T47D (cell line): ENCODE measurements around the gene DIP2C.
A peak's percentile ranks its signal among the peaks of the same experiment; 100 is the strongest.
"Not testable (repeated sequence)": the region's sequence is repeated elsewhere in the genome, so short reads cannot be mapped to it uniquely, and the experiment has no call there.

Experiments used
- DNase-seq, 2 experiments: peaks; one replicate each; pipeline versions ENCODE4 v3.0.0 to v3.0.0-alpha.2; 2011 to 2012; ENCODE audit warnings: low read depth in 1 of 2, low spot score in 1 of 2
- JUND ChIP-seq: IDR thresholded peaks from 2 replicates; pipeline ENCODE4 v1.6.1; 2012; ENCODE audit warnings: low read depth
- in situ Hi-C: cut with HindIII; loops from 2 replicates; pipeline ENCODE4 v1.10.0; 2016; ENCODE audit warnings: low sequenced_read_pairs, low pct_unique_long_range_greater_than_20kb

The DIP2C gene

GRCh38 chr10:717458-717857 lies 28.0 kb upstream of the DIP2C start:
- in situ Hi-C loops: no loop called here

GRCh38 chr10:716821-717220 lies 27.4 kb upstream of the DIP2C start:
- no peak for DNase-seq
- TF ChIP-seq JUND: no peak

More at GRCh38 chr10:717458-717857, 28.0 kb upstream of the DIP2C start:
- no peak for DNase-seq
- TF ChIP-seq JUND: no peak

GRCh38 chr10:714214-714613 lies 24.7 kb upstream of the DIP2C start:
- in situ Hi-C loops: no loop called here
- DNase-seq: no peak
- TF ChIP-seq JUND: no peak

More at GRCh38 chr10:716821-717220, 27.4 kb upstream of the DIP2C start:
- in situ Hi-C loops: no loop called here

GRCh38 chr10:712575-712974 lies 23.1 kb upstream of the DIP2C start:
- no peak for TF ChIP-seq JUND
- in situ Hi-C loops: no loop called here
- no peak for DNase-seq

GRCh38 chr10:712089-712488 lies 22.6 kb upstream of the DIP2C start:
- in situ Hi-C loops: no loop called here
- DNase-seq: no peak
- no peak for TF ChIP-seq JUND

- no peak for DNase-seq
- in situ Hi-C loops: no loop called here
- no peak for TF ChIP-seq JUND
Measured at GRCh38 chr10:707861-708260, 18.4 kb upstream of the DIP2C start.

GRCh38 chr10:707456-707855 lies 18.0 kb upstream of the DIP2C start:
- TF ChIP-seq JUND: no peak
- in situ Hi-C loops: no loop called here
- DNase-seq: no peak

- no peak for DNase-seq
- no peak for TF ChIP-seq JUND
- in situ Hi-C loops: no loop called here
Measured at GRCh38 chr10:703118-703517, 13.7 kb upstream of the DIP2C start.

- in situ Hi-C loops, DNase-seq: not testable (repeated sequence)
Measured at GRCh38 chr10:700183-700582, 10.7 kb upstream of the DIP2C start.

- no peak for TF ChIP-seq JUND
- DNase-seq: no peak
- in situ Hi-C loops: no loop called here
Measured at GRCh38 chr10:697097-697875, 7.8 kb upstream of the DIP2C start.

GRCh38 chr10:695396-695795 lies 5.9 kb upstream of the DIP2C start:
- no peak for DNase-seq
- no peak for TF ChIP-seq JUND
- in situ Hi-C loops: no loop called here

GRCh38 chr10:693506-693905 lies 4.0 kb upstream of the DIP2C start:
- in situ Hi-C loops: no loop called here
- no peak for TF ChIP-seq JUND
- DNase-seq: peak; percentile 30 to 69

GRCh38 chr10:692682-693351 lies 3.3 kb upstream of the DIP2C start:
- in situ Hi-C loops: no loop called here
- TF ChIP-seq JUND: no peak

More at GRCh38 chr10:692682-693351, 3.3 kb upstream of the DIP2C start:
- no peak for DNase-seq
